Parathyroid adenoma (tissue), 2 donors: ENCODE measurements around the gene OR51B4.

Source experiments
- H2AFZ ChIP-seq: fragments of 300-600 bp; sonication (generic); one replicate; pipeline ENCODE4 v1.7.0; 2017; ENCODE audit warnings: antibody characterized with exemption, mild to moderate bottlenecking
- H3K27ac ChIP-seq: fragments of 300-600 bp; sonication (generic); one replicate; pipeline ENCODE4 v1.7.0; 2017
- H3K27me3 ChIP-seq: fragments of 300-600 bp; sonication (generic); one replicate; pipeline ENCODE4 v1.7.0; 2017; ENCODE audit warnings: low read length; ENCODE audit not compliant: control insufficient read depth, insufficient read depth
- H3K36me3 ChIP-seq: fragments of 300-600 bp; sonication (generic); one replicate; pipeline ENCODE4 v1.7.0; 2017; ENCODE audit warnings: low read length; ENCODE audit not compliant: control insufficient read depth, insufficient read depth
- H3K4me1 ChIP-seq: fragments of 300-600 bp; sonication (generic); one replicate; pipeline ENCODE4 v1.7.0; 2017; ENCODE audit warnings: control low read depth
- H3K4me2 ChIP-seq: fragments of 300-600 bp; sonication (generic); one replicate; pipeline ENCODE4 v1.7.0; 2017; ENCODE audit warnings: low read length
- H3K4me3 ChIP-seq: fragments of 300-600 bp; sonication (generic); one replicate; pipeline ENCODE4 v1.7.0; 2017; ENCODE audit warnings: low read depth, low read length
- H3K79me2 ChIP-seq: fragments of 300-600 bp; sonication (generic); one replicate; pipeline ENCODE4 v1.7.0; 2017; ENCODE audit warnings: control low read depth
- H3K9ac ChIP-seq: fragments of 300-600 bp; sonication (generic); one replicate; pipeline ENCODE4 v1.7.0; 2017; ENCODE audit warnings: mild to moderate bottlenecking
- H3K9me3 ChIP-seq: fragments of 300-600 bp; sonication (generic); one replicate; pipeline ENCODE4 v1.7.0; 2017; ENCODE audit warnings: low read length; ENCODE audit not compliant: control insufficient read depth
- CTCF ChIP-seq: fragments of 300-600 bp; sonication (generic); IDR thresholded peaks from one replicate; pipeline ENCODE4 v1.7.0; 2017; ENCODE audit warnings: antibody characterized with exemption, mild to moderate bottlenecking
- donor health status: primary hyperparathyroidism.

OR51B4 gene

DNA sequence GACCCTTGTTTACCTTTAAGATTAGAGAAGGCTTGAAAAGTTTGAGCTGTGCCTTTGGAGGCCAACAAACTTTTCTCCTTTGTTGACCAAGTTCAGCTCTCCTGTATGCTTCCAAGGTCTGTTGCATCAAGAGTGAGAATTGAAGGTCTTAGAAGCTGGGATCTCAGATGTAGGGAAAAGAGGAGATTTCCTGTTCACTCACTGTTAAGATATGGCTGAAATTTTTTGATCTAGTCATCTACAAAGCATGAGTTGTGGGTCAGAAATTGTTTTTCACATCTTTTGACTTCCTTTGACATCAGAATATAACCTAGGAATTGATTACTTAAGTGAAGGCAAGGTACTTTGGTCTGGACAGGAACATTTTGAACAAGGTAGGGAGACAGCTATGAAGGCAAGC is 12.1 kb downstream of the OR51B4 start:
- no peaks in the 10 kb centered on the region for H3K36me3 ChIP-seq
- no peaks in the 10 kb centered on the region for H3K9me3 ChIP-seq
- H2AFZ ChIP-seq = no peak overlapping the region
- no peak overlapping the region for H3K27ac ChIP-seq
- H3K4me3 ChIP-seq = no peak overlapping the region
- H3K79me2 ChIP-seq = no peaks in the 10 kb centered on the region
- no peak overlapping the region for H3K9ac ChIP-seq
- no peak for TF ChIP-seq CTCF
- no peaks in the 10 kb centered on the region for H3K4me1 ChIP-seq
- no peak overlapping the region for H3K4me2 ChIP-seq
- no peaks in the 10 kb centered on the region for H3K27me3 ChIP-seq

GRCh38 chr11:5288906-5289550 is 12.7 kb downstream of the OR51B4 start:
- H3K36me3 ChIP-seq = no peaks in the 10 kb centered on the region
- no peak for TF ChIP-seq CTCF
- no peak overlapping the region for H3K9ac ChIP-seq
- H2AFZ ChIP-seq = no peak overlapping the region
- H3K4me1 ChIP-seq = no peaks in the 10 kb centered on the region
- H3K79me2 ChIP-seq = no peaks in the 10 kb centered on the region
- no peaks in the 10 kb centered on the region for H3K27me3 ChIP-seq
- H3K9me3 ChIP-seq = no peaks in the 10 kb centered on the region
- H3K4me3 ChIP-seq = no peak overlapping the region
- no peak overlapping the region for H3K27ac ChIP-seq
- H3K4me2 ChIP-seq = no peak overlapping the region

- no peak overlapping the region for H3K27ac ChIP-seq
- no peak overlapping the region for H3K4me3 ChIP-seq
- no peak overlapping the region for H3K4me2 ChIP-seq
- no peak overlapping the region for H2AFZ ChIP-seq
- no peaks in the 10 kb centered on the region for H3K79me2 ChIP-seq
- H3K36me3 ChIP-seq = no peaks in the 10 kb centered on the region
- no peaks in the 10 kb centered on the region for H3K4me1 ChIP-seq
- no peak for TF ChIP-seq CTCF
- no peak overlapping the region for H3K9ac ChIP-seq
- H3K27me3 ChIP-seq = no peaks in the 10 kb centered on the region
- H3K9me3 ChIP-seq = no peaks in the 10 kb centered on the region
Observed at GRCh38 chr11:5288108-5288905, 13.4 kb downstream of the OR51B4 start.

DNA sequence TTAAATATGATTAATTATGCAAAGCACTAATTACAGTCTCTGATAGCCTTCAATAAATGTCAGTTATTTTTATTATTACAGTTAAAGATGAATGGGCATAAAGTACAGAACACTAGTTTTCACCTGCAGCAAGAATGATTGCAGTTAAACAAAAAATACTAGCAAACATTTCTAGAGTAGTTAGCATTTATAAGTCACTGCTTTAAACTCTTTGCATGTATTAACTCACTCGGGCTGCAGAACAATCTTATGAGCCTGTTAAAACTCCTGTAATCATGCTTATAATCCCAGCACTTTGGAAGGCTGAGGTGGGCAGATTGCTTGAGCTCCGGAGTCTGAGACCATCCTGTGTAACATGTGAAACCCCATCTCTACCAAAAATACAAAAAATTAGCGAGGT is 14.8 kb downstream of the OR51B4 start:
- no peaks in the 10 kb centered on the region for H3K9me3 ChIP-seq
- H3K79me2 ChIP-seq = no peaks in the 10 kb centered on the region
- no peak for TF ChIP-seq CTCF
- H3K9ac ChIP-seq = no peak overlapping the region
- no peak overlapping the region for H3K4me3 ChIP-seq
- H2AFZ ChIP-seq = no peak overlapping the region
- no peak overlapping the region for H3K27ac ChIP-seq
- H3K4me1 ChIP-seq = no peaks in the 10 kb centered on the region
- H3K27me3 ChIP-seq = no peaks in the 10 kb centered on the region
- no peaks in the 10 kb centered on the region for H3K36me3 ChIP-seq
- no peak overlapping the region for H3K4me2 ChIP-seq
